ENCODE results near the gene LITAF.

GRCh38 chr16:11610580-11610979 lies 23.9 kb upstream of the LITAF start:
- TF ChIP-seq CTCF (conservative IDR thresholded peaks at IDR 0.05; ENCODE audit: low read length) (peak; percentile 58; the same call in 1 of the 2 replicates), EZH2phosphoT487 (IDR thresholded peaks at IDR 0.05; ENCODE audit: borderline replicate concordance, low read depth, low read length) (no peak)
